Duodenal mucosa (tissue), 2 donors: ENCODE measurements around the gene CDK9.

Experiments used
- H3K27ac ChIP-seq: one replicate; pipeline ENCODE4 v1.7.0; 2013; ENCODE audit warnings: low read depth, low read length
- H3K27me3 ChIP-seq, 2 donors: one replicate each; pipeline ENCODE4 v1.7.0; 2013; ENCODE audit warnings: low read length in 2 of 2, control low read depth in 1 of 2; ENCODE audit not compliant: insufficient read depth in 2 of 2, control insufficient read depth in 1 of 2
- H3K36me3 ChIP-seq, 2 donors: one replicate each; pipeline ENCODE4 v1.7.0; 2013; ENCODE audit warnings: low read length in 2 of 2, control low read depth in 1 of 2; ENCODE audit not compliant: insufficient read depth in 2 of 2, control insufficient read depth in 1 of 2
- H3K4me1 ChIP-seq, 2 donors: one replicate each; pipeline ENCODE4 v1.7.0; 2013; ENCODE audit warnings: low read length in 2 of 2, control low read depth in 1 of 2; ENCODE audit not compliant: insufficient read depth in 2 of 2, control insufficient read depth in 1 of 2
- H3K4me3 ChIP-seq, 2 donors: one replicate each; pipeline ENCODE4 v1.7.0; 2013; ENCODE audit warnings: low read length in 2 of 2, low read depth in 1 of 2
- H3K9ac ChIP-seq, 2 donors: one replicate each; pipeline ENCODE4 v1.7.0; 2013; ENCODE audit warnings: low read length in 2 of 2, low read depth in 1 of 2
- H3K9me3 ChIP-seq, 2 donors: one replicate each; pipeline ENCODE4 v1.7.0; 2013; ENCODE audit warnings: low read length in 2 of 2, control low read depth in 1 of 2; ENCODE audit not compliant: control insufficient read depth in 1 of 2

Gene CDK9

GRCh38 chr9:127761491-127761956 is 24.3 kb upstream of the CDK9 start:
- Histone ChIP-seq H3K4me3 (no peak overlapping the region), H3K36me3 (no peaks in the 10 kb centered on the region), H3K27me3 (peaks cover 0 to 4% of the 10 kb centered on the region in 2 donors), H3K9me3 (no peaks in the 10 kb centered on the region), H3K4me1 (peaks cover 0 to 14% of the 10 kb centered on the region in 2 donors), H3K9ac (no peak overlapping the region), H3K27ac (no peak overlapping the region)

GRCh38 chr9:127762111-127762676 is 23.6 kb upstream of the CDK9 start:
- Histone ChIP-seq H3K9me3 (no peaks in the 10 kb centered on the region), H3K36me3 (no peaks in the 10 kb centered on the region), H3K27ac (peak overlapping the region; percentile 50), H3K4me3 (no peak overlapping the region), H3K27me3 (peaks cover 0 to 4% of the 10 kb centered on the region in 2 donors), H3K9ac (no peak overlapping the region), H3K4me1 (peaks cover 0 to 18% of the 10 kb centered on the region in 2 donors)

GRCh38 chr9:127763918-127764384 is 21.9 kb upstream of the CDK9 start:
- H3K4me3 ChIP-seq, result no peak overlapping the region

GRCh38 chr9:127765418-127765817 is 20.4 kb upstream of the CDK9 start:
- Histone ChIP-seq H3K9me3 (no peaks in the 10 kb centered on the region), H3K9ac (no peak overlapping the region), H3K4me1 (peaks cover 2 to 31% of the 10 kb centered on the region in 2 donors), H3K36me3 (no peaks in the 10 kb centered on the region), H3K27me3 (peaks cover 0 to 4% of the 10 kb centered on the region in 2 donors), H3K4me3 (no peak overlapping the region), H3K27ac (no peak overlapping the region)

More at GRCh38 chr9:127763918-127764384, 21.9 kb upstream of the CDK9 start:
- no peak overlapping the region for H3K9ac ChIP-seq
- peaks cover 0 to 22% of the 10 kb centered on the region in 2 donors for H3K4me1 ChIP-seq
- peaks cover 0 to 4% of the 10 kb centered on the region in 2 donors for H3K27me3 ChIP-seq
- H3K36me3 ChIP-seq, result no peaks in the 10 kb centered on the region
- no peak overlapping the region for H3K27ac ChIP-seq
- no peaks in the 10 kb centered on the region for H3K9me3 ChIP-seq

GRCh38 chr9:127767410-127767809 is 18.4 kb upstream of the CDK9 start:
- H3K9ac ChIP-seq, result no peak overlapping the region
- H3K36me3 ChIP-seq, result no peaks in the 10 kb centered on the region
- no peaks in the 10 kb centered on the region for H3K9me3 ChIP-seq
- no peak overlapping the region for H3K4me3 ChIP-seq
- peaks cover 0 to 2% of the 10 kb centered on the region in 2 donors for H3K27me3 ChIP-seq
- H3K4me1 ChIP-seq, result peaks cover 12 to 42% of the 10 kb centered on the region in 2 donors
- peak overlapping the region; percentile 7 for H3K27ac ChIP-seq

- H3K4me1 ChIP-seq, result peaks cover 12 to 38% of the 10 kb centered on the region in 2 donors
- H3K27me3 ChIP-seq, result no peaks in the 10 kb centered on the region
- H3K9ac ChIP-seq, result no peak overlapping the region
- peak overlapping the region; percentile 7 for H3K27ac ChIP-seq
- H3K36me3 ChIP-seq, result no peaks in the 10 kb centered on the region
- H3K9me3 ChIP-seq, result no peaks in the 10 kb centered on the region
- no peak overlapping the region for H3K4me3 ChIP-seq
Observed at GRCh38 chr9:127767909-127768331, 17.9 kb upstream of the CDK9 start.

- H3K4me3 ChIP-seq, result no peak overlapping the region
- H3K27ac ChIP-seq, result no peak overlapping the region
- H3K4me1 ChIP-seq, result peaks cover 12 to 34% of the 10 kb centered on the region in 2 donors
Observed at GRCh38 chr9:127768698-127769097, 17.1 kb upstream of the CDK9 start.

GRCh38 chr9:127769101-127769500 is 16.7 kb upstream of the CDK9 start:
- Histone ChIP-seq H3K36me3 (peaks cover 0 to 3% of the 10 kb centered on the region in 2 donors), H3K4me1 (peaks cover 12 to 34% of the 10 kb centered on the region in 2 donors), H3K27me3 (no peaks in the 10 kb centered on the region), H3K9me3 (no peaks in the 10 kb centered on the region), H3K27ac (no peak overlapping the region), H3K4me3 (no peak overlapping the region), H3K9ac (no peak overlapping the region)

More at GRCh38 chr9:127768698-127769097, 17.1 kb upstream of the CDK9 start:
- Histone ChIP-seq H3K36me3 (peaks cover 0 to 3% of the 10 kb centered on the region in 2 donors), H3K27me3 (no peaks in the 10 kb centered on the region), H3K9ac (no peak overlapping the region), H3K9me3 (no peaks in the 10 kb centered on the region)

GRCh38 chr9:127769929-127770582 is 15.8 kb upstream of the CDK9 start:
- peak overlapping the region; percentile 18 to 54 for H3K9ac ChIP-seq
- H3K27me3 ChIP-seq, result no peaks in the 10 kb centered on the region
- no peak overlapping the region for H3K27ac ChIP-seq
- H3K4me3 ChIP-seq, result peak overlapping the region in 1 of 2 donors; percentile 67
- peaks cover 0 to 3% of the 10 kb centered on the region in 2 donors for H3K36me3 ChIP-seq
- H3K9me3 ChIP-seq, result no peaks in the 10 kb centered on the region
- peaks cover 12 to 34% of the 10 kb centered on the region in 2 donors for H3K4me1 ChIP-seq

- peak overlapping the region; percentile 18 to 54 for H3K9ac ChIP-seq
- H3K9me3 ChIP-seq, result no peaks in the 10 kb centered on the region
- H3K27me3 ChIP-seq, result no peaks in the 10 kb centered on the region
- peaks cover 12 to 34% of the 10 kb centered on the region in 2 donors for H3K4me1 ChIP-seq
- H3K36me3 ChIP-seq, result peaks cover 0 to 3% of the 10 kb centered on the region in 2 donors
- peak overlapping the region; percentile 3 for H3K27ac ChIP-seq
- peak overlapping the region; percentile 66 to 67 for H3K4me3 ChIP-seq
Observed at GRCh38 chr9:127770583-127770904, 15.3 kb upstream of the CDK9 start.
